HG03159 (cell line): ENCODE measurements around the gene EHD4.

ENCODE experiments used
- ATAC-seq: cut with Tn5 transposase; IDR thresholded peaks from one replicate; pipeline ENCODE4 v1.9.1; 2021; ENCODE audit warnings: mild to moderate bottlenecking, moderate library complexity; ENCODE audit not compliant: unreplicated experiment

Gene EHD4

DNA sequence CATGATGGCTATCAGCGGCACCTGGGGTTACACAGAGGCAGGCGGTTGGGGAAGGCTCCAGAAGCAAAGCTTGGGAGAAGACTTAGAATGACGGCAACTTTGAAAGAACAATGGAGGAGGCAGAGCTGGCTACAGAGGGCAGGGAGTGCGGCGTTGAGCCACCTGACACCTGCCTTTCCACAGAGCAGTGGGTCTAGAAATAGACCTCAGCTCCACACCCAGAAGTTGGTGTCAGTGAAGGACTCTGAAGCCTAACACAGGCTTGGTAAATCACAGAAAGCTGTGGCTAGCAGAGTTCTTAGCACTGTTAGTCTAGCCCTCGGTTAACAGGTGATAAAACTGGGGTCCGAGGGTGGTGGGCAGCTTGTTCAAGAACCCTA, 23.1 kb upstream of the EHD4 start:
- no peak for ATAC-seq

- ATAC-seq, result no peak
Measured at GRCh38 chr15:41994772-41995475, 22.6 kb upstream of the EHD4 start.

DNA sequence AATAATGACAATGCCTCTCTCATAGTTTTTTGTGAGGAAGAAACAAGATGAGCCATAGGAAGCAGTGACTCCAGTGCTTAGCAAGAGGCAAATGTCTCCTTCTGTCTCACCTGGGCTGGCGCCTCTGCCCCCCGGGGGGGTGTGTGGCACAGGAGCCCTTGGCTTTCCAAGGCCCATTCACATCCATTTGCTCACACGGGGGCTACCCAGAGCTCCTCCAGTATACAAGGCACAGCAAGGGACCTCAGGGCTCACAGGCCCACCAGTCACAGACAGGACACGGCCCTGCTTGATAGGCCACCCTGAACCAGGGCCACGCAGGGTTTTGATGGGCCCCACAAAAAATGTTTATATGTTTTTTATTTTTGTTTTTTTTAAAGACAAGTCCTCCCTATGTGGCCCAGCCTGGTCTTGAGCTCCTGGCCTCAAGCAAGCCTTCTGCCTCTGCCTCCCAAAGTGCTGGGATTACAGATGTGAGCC, 21.9 kb upstream of the EHD4 start:
- ATAC-seq, result no peak

DNA sequence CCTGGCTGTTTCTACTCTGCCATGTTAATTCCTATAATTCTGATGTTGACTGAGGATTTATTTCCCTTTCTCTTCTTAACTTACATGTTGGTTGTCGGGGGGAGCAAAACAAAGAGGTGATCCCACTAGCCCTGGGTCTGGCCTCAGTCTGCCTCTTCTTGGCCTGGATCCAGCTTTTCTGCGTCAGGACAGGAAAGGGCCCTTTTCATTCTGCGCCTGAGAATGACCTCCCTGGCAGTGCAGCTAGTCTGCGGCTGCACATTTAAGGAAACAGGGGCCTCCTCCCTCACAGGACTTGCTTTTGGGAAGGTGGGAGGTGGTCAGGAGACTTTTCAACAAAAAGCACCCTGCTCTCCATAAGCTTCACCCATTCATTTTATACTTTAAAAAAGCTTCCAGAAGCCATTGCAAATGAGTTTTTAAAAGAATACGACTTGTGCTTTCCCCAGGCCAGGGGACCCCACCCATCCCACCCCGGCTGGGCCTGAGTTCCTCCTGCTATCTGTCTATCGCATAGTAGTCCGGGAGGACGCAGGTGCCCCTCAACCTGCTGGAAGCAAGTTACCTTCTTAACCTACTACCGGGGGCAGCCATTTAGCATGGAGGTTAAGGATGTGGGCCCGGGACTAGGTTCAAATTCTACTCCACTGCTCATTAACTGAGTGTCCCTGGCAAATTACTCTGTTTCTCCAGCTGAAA, 21.3 kb upstream of the EHD4 start:
- no peak for ATAC-seq

DNA sequence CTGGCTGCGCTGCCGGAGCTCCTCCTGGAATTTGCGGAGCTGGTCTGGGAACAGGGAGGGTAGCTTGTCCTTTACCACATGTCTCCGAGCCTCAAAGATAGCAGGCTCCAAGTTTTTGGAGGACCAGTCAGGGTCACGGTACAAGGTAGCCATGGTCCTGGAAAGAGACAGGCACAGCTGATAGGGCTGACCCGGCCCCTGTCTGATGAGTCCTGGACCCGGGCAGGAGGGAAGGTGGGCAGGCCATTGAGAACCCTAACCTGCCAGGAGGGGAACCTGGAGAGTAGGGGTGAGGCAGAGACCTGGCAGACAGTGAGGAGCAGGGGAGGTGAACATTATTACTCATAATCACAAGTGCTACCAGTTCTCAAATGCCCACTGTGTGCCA, 20.4 kb upstream of the EHD4 start:
- no peak for ATAC-seq

- ATAC-seq, result no peak
Measured at GRCh38 chr15:41992151-41992802, 19.9 kb upstream of the EHD4 start.

GRCh38 chr15:41990691-41991090, 18.3 kb upstream of the EHD4 start:
- no peak for ATAC-seq

- no peak for ATAC-seq
Measured at GRCh38 chr15:41990243-41990605, 17.9 kb upstream of the EHD4 start.

DNA sequence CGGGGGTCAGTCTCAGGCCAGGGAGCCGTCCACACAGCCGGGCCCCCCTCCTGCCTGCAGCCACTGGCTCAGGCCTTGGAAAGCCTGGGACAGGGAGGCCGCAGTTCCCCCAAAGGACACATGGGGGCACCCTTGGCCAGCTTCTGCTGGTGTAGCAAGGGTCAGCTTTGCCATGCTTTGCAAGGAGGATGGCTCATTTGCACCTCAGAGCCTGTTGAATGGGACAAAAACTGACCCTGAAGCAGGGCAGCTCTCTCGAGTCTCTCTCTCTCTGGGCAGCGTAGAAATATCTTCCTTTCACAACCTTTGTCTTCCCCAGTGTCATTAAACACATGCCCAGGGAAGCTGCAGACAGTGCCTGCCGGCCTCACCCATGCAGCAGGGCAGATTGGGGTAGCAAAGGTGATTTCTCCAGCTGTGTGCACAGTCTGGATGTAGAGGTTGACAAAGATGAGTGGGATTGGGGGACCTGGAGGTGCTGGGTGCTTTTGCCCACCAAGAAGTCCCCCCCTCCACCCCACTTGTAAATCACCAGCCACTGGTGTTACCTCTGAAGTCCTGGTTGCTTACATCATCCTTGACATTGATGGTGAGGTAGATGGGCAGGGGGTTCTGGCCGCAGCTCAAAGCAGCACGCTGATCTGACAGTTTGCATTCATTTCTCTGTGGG, 17.4 kb upstream of the EHD4 start:
- ATAC-seq, result no peak

GRCh38 chr15:41988896-41989572, 16.7 kb upstream of the EHD4 start:
- no peak for ATAC-seq

GRCh38 chr15:41987925-41988275, 15.5 kb upstream of the EHD4 start:
- ATAC-seq, result no peak

DNA sequence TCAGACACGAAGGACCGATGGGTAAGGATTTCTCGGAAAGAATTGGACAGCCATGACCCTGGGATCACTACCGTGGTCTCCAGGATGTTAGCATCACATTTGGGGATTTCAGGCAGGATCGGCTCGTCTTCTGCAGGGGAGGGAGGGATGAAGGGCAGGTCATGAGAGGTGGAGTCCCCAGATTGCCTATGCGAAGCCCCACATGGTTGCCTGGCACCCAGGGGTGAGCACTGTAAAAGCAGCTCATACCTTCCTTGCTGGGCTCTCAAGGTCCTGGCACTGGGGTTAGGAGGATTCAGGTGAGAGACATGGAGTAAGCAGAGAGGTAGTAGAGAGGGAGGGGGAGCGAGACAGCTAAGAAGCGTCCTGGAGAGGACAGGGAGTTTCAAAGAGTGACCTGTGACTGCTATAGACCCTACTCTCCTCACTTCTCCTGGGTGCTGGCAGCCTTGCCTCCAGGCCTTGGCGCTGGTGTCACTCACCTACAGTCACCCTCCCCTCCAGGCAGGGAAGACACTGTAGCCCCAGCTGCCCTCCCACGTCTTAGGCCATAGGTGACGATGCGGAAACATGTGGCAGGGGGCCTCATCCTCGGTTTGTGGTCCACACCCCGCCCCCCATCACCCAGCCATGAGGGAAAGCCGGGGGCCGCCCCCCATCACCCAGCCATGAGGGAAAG, 15.0 kb upstream of the EHD4 start:
- ATAC-seq, result no peak

- ATAC-seq, result no peak
Measured at GRCh38 chr15:41985236-41986160, 13.1 kb upstream of the EHD4 start.

- no peak for ATAC-seq
Measured at GRCh38 chr15:41984622-41985021, 12.3 kb upstream of the EHD4 start.

DNA sequence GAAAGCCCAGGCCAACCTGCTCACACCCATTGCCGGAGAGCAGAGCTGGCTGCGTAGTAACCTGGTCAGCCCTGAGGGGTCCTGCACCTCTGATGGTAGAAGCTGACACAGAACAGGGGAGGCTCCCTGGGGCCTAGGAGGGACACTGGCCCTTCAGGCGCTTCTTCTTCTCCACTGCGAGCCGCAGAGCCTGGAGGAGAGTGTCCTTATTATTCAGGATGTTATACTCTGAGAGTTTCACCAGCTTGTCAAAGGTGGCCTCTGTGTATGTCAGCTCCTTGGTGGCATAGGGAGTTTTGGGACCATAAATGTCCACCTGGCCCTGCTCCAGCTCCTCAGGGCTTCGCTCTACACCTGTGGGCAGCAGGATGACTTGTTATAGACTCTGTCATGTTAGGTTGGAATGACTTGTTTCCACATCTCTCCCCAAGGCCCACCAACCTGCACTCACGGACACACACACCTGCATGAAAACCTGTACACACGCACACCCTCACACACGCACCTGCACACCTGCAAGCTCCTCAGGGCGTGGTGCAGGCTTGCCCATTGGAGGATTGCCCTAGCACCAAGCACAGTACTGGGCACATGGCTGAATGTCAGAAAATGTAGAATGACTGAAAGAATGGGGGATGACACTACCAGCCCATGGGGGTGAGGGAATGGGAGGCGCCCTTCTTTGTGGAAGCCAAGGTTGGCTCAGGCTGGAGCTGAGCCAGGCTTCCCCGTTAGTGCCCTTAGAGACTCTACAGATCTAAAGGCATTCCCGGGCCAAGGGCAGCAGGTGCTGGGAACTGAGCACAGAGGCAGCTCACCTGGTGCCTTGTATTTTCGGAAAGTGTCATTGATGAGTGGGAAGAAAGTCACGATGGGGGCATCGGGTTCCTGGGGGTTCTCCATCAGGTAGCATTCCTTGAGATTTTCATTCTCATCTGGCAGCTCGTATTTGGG, 11.5 kb upstream of the EHD4 start:
- ATAC-seq, result no peak

GRCh38 chr15:41983221-41983620, 10.9 kb upstream of the EHD4 start:
- ATAC-seq, result no peak

GRCh38 chr15:41982133-41982930, 10.0 kb upstream of the EHD4 start:
- no peak for ATAC-seq
